Mucosa of rectum (tissue), 2 donors: ENCODE results near the gene KAT6B.
"Not testable (repeated sequence)": the region's sequence is repeated elsewhere in the genome, so short reads cannot be mapped to it uniquely, and the experiment has no call there.

Experiments used
- H3K27ac ChIP-seq, 2 donors: one replicate each; pipeline ENCODE4 v1.7.0; 2013; ENCODE audit warnings: inconsistent platforms in 2 of 2, low read depth in 2 of 2, low read length in 2 of 2
- H3K27me3 ChIP-seq, 2 donors: one replicate each; pipeline ENCODE4 v1.7.0; 2013; ENCODE audit warnings: low read length in 2 of 2; ENCODE audit not compliant: control insufficient read depth in 2 of 2, insufficient read depth in 2 of 2
- H3K36me3 ChIP-seq, 2 donors: one replicate each; pipeline ENCODE4 v1.7.0; 2013; ENCODE audit warnings: low read length in 2 of 2; ENCODE audit not compliant: control insufficient read depth in 2 of 2, insufficient read depth in 2 of 2
- H3K4me1 ChIP-seq, 2 donors: one replicate each; pipeline ENCODE4 v1.7.0; 2013; ENCODE audit warnings: low read length in 2 of 2, mild to moderate bottlenecking in 1 of 2; ENCODE audit not compliant: control insufficient read depth in 2 of 2, insufficient read depth in 2 of 2
- H3K4me3 ChIP-seq, 2 donors: one replicate each; pipeline ENCODE4 v1.7.0; 2013; ENCODE audit warnings: low read length in 2 of 2
- H3K9ac ChIP-seq, 2 donors: one replicate each; pipeline ENCODE4 v1.7.0; 2013; ENCODE audit warnings: low read length in 2 of 2, low read depth in 1 of 2, mild to moderate bottlenecking in 1 of 2
- H3K9me3 ChIP-seq, 2 donors: one replicate each; pipeline ENCODE4 v1.7.0; 2013; ENCODE audit warnings: low read length in 2 of 2; ENCODE audit not compliant: control insufficient read depth in 2 of 2
- donor health status: healthy.
- donor health status: Normal muscosa, but diverticular disease.

KAT6B gene

GRCh38 chr10:75055896-75056406, 229.6 kb downstream of the KAT6B start:
- not testable (repeated sequence) for H3K27ac ChIP-seq, H3K9me3 ChIP-seq, H3K4me1 ChIP-seq, H3K4me3 ChIP-seq, H3K27me3 ChIP-seq, H3K9ac ChIP-seq, H3K36me3 ChIP-seq

- Histone ChIP-seq H3K4me1 (no peaks in the 10 kb centered on the region), H3K27ac (no peak overlapping the region), H3K36me3 (no peaks in the 10 kb centered on the region)
These were observed 231.3 kb downstream of the KAT6B start for GRCh38 chr10:75057680-75058079.

GRCh38 chr10:75058161-75058560, 231.8 kb downstream of the KAT6B start:
- H3K4me1 ChIP-seq = no peaks in the 10 kb centered on the region
- H3K9ac ChIP-seq = no peak overlapping the region
- no peaks in the 10 kb centered on the region for H3K27me3 ChIP-seq
- no peak overlapping the region for H3K27ac ChIP-seq
- H3K9me3 ChIP-seq = no peaks in the 10 kb centered on the region
- H3K4me3 ChIP-seq = no peak overlapping the region
- H3K36me3 ChIP-seq = no peaks in the 10 kb centered on the region

More at GRCh38 chr10:75057680-75058079, 231.3 kb downstream of the KAT6B start:
- no peak overlapping the region for H3K9ac ChIP-seq
- H3K9me3 ChIP-seq = no peaks in the 10 kb centered on the region
- H3K27me3 ChIP-seq = no peaks in the 10 kb centered on the region
- H3K4me3 ChIP-seq = no peak overlapping the region

GRCh38 chr10:75061709-75062505, 235.5 kb downstream of the KAT6B start:
- Histone ChIP-seq H3K4me1 (no peaks in the 10 kb centered on the region), H3K9ac (no peak overlapping the region), H3K27ac (no peak overlapping the region), H3K4me3 (no peak overlapping the region), H3K27me3 (no peaks in the 10 kb centered on the region), H3K9me3 (no peaks in the 10 kb centered on the region), H3K36me3 (no peaks in the 10 kb centered on the region)

GRCh38 chr10:75062506-75063299, 236.3 kb downstream of the KAT6B start:
- Histone ChIP-seq H3K27me3 (no peaks in the 10 kb centered on the region), H3K27ac (no peak overlapping the region)

GRCh38 chr10:75063461-75064230, 237.2 kb downstream of the KAT6B start:
- no peaks in the 10 kb centered on the region for H3K9me3 ChIP-seq
- H3K27me3 ChIP-seq = no peaks in the 10 kb centered on the region
- H3K27ac ChIP-seq = no peak overlapping the region
- H3K4me1 ChIP-seq = no peaks in the 10 kb centered on the region
- no peak overlapping the region for H3K9ac ChIP-seq
- H3K4me3 ChIP-seq = no peak overlapping the region
- no peaks in the 10 kb centered on the region for H3K36me3 ChIP-seq

More at GRCh38 chr10:75062506-75063299, 236.3 kb downstream of the KAT6B start:
- H3K4me3 ChIP-seq = no peak overlapping the region
- H3K9me3 ChIP-seq = no peaks in the 10 kb centered on the region
- H3K9ac ChIP-seq = no peak overlapping the region
- no peaks in the 10 kb centered on the region for H3K4me1 ChIP-seq
- no peaks in the 10 kb centered on the region for H3K36me3 ChIP-seq

- H3K27ac ChIP-seq = no peak overlapping the region
These were observed 238.7 kb downstream of the KAT6B start for GRCh38 chr10:75065076-75065475.

GRCh38 chr10:75066271-75066670, 239.9 kb downstream of the KAT6B start:
- Histone ChIP-seq H3K27ac (no peak overlapping the region), H3K9me3 (no peaks in the 10 kb centered on the region), H3K27me3 (no peaks in the 10 kb centered on the region), H3K9ac (no peak overlapping the region), H3K4me3 (no peak overlapping the region), H3K36me3 (no peaks in the 10 kb centered on the region), H3K4me1 (no peaks in the 10 kb centered on the region)

More at GRCh38 chr10:75065076-75065475, 238.7 kb downstream of the KAT6B start:
- Histone ChIP-seq H3K9me3 (no peaks in the 10 kb centered on the region), H3K4me3 (no peak overlapping the region), H3K36me3 (no peaks in the 10 kb centered on the region), H3K27me3 (no peaks in the 10 kb centered on the region), H3K9ac (no peak overlapping the region), H3K4me1 (no peaks in the 10 kb centered on the region)

- Histone ChIP-seq H3K27me3 (no peaks in the 10 kb centered on the region), H3K9me3 (no peaks in the 10 kb centered on the region), H3K9ac (no peak overlapping the region), H3K4me3 (no peak overlapping the region), H3K36me3 (no peaks in the 10 kb centered on the region), H3K27ac (no peak overlapping the region), H3K4me1 (no peaks in the 10 kb centered on the region)
These were observed 240.9 kb downstream of the KAT6B start for GRCh38 chr10:75067272-75067671.
